Vagina (tissue), 2 donors: ENCODE results near the gene B3GNT3. TPM values are rescaled to one million over a fixed set of nuclear protein-coding genes. Genes with fewer than 3 reads are reported as not detected.

Experiments used
- DNase-seq, 2 donors: peaks; one replicate each; pipeline ENCODE4 v3.0.0-alpha.2; 2017; ENCODE audit errors: extremely low spot score in 2 of 2
- H3K27ac ChIP-seq: fragments of 200-600 bp; sonication (generic); one replicate; pipeline ENCODE4 v1.5.1; 2019
- H3K27me3 ChIP-seq: fragments of 200-600 bp; sonication (generic); one replicate; pipeline ENCODE4 v1.5.1; 2019
- H3K36me3 ChIP-seq, 2 donors: fragments of 200-600 bp; sonication (generic); one replicate each; pipeline ENCODE4 v1.5.1; 2017 to 2019
- H3K4me1 ChIP-seq: fragments of 200-600 bp; sonication (generic); one replicate; pipeline ENCODE4 v1.5.1; 2019
- H3K4me3 ChIP-seq, 2 donors: fragments of 200-600 bp; sonication (generic); 1 replicate in 1 of 2; 2 replicates in 1 of 2; pipeline ENCODE4 v1.5.1; 2016 to 2019
- H3K9me3 ChIP-seq: fragments of 200-600 bp; sonication (generic); one replicate; pipeline ENCODE4 v1.5.1; 2019
- POLR2A ChIP-seq, 2 donors: fragments of 450-650 bp; IDR thresholded peaks; one replicate each; pipeline ENCODE4 v1.6.1; 2017; ENCODE audit warnings: antibody characterized with exemption in 2 of 2, mild to moderate bottlenecking in 2 of 2, moderate library complexity in 2 of 2
- POLR2AphosphoS5 ChIP-seq, 2 donors: sonication (generic); formaldehyde crosslinking; IDR thresholded peaks; one replicate each; pipeline ENCODE4 v1.9.0; 2017; ENCODE audit warnings: antibody characterized with exemption in 2 of 2, mild to moderate bottlenecking in 2 of 2, low read depth in 1 of 2; ENCODE audit not compliant: insufficient read depth in 1 of 2
- intact Hi-C: fragments of 100-400 bp; cut with DNase I; formaldehyde crosslinking; loops from one replicate; pipeline ENCODE4 v1.15.1; 2023
- total RNA-seq: library from RNA; depleted of rRNA; stranded (reverse); fragments of >200 nt; gene quantifications from one replicate; pipeline ENCODE4 v1.2.3, GENCODE V29; 2016
- TF ChIP-seq, protein P1 (sequence below), 3 experiments: fragments of 450-650 bp in 2 of 3; fragments of 200-600 bp in 1 of 3; sonication (generic) in 1 of 3; IDR thresholded peaks; one replicate each; pipeline ENCODE4 v1.5.1; 2017 to 2019; ENCODE audit warnings: antibody characterized with exemption in 3 of 3, mild to moderate bottlenecking in 2 of 3, moderate library complexity in 2 of 3

The B3GNT3 gene
- total RNA-seq, 1 donor from 2014 or later: 1.5 TPM

DNA sequence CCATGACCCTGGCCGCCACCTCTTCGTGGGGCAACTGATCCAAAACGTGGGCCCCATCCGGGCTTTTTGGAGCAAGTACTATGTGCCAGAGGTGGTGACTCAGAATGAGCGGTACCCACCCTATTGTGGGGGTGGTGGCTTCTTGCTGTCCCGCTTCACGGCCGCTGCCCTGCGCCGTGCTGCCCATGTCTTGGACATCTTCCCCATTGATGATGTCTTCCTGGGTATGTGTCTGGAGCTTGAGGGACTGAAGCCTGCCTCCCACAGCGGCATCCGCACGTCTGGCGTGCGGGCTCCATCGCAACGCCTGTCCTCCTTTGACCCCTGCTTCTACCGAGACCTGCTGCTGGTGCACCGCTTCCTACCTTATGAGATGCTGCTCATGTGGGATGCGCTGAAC lies 16.7 kb downstream of the B3GNT3 start:
- no peaks in the 10 kb centered on the region for H3K4me1 ChIP-seq
- intact Hi-C loops: no loop called here
- no peak for DNase-seq
- no peaks in the 10 kb centered on the region for H3K36me3 ChIP-seq
- no peak for TF ChIP-seq POLR2A (IDR thresholded peaks at IDR 0.05)
- TF ChIP-seq POLR2AphosphoS5 (IDR thresholded peaks at IDR 0.05; ENCODE audit: insufficient read depth in 1 of 2, low read depth in 1 of 2): no peak
- TF ChIP-seq, protein P1, sequence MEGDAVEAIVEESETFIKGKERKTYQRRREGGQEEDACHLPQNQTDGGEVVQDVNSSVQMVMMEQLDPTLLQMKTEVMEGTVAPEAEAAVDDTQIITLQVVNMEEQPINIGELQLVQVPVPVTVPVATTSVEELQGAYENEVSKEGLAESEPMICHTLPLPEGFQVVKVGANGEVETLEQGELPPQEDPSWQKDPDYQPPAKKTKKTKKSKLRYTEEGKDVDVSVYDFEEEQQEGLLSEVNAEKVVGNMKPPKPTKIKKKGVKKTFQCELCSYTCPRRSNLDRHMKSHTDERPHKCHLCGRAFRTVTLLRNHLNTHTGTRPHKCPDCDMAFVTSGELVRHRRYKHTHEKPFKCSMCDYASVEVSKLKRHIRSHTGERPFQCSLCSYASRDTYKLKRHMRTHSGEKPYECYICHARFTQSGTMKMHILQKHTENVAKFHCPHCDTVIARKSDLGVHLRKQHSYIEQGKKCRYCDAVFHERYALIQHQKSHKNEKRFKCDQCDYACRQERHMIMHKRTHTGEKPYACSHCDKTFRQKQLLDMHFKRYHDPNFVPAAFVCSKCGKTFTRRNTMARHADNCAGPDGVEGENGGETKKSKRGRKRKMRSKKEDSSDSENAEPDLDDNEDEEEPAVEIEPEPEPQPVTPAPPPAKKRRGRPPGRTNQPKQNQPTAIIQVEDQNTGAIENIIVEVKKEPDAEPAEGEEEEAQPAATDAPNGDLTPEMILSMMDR (IDR thresholded peaks at IDR 0.05): no peak
- no peak overlapping the region for H3K27ac ChIP-seq
- H3K9me3 ChIP-seq: no peaks in the 10 kb centered on the region
- no peaks in the 10 kb centered on the region for H3K27me3 ChIP-seq
- no peak overlapping the region for H3K4me3 ChIP-seq

DNA sequence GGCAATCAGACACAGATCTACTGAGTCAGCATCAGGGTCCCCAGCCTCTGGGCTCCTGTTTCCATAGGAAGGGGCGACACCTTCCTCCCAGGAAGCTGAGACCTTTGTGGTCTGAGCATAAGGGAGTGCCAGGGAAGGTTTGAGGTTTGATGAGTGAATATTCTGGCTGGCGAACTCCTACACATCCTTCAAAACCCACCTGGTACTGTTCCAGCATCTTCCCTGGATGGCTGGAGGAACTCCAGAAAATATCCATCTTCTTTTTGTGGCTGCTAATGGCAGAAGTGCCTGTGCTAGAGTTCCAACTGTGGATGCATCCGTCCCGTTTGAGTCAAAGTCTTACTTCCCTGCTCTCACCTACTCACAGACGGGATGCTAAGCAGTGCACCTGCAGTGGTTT lies 17.2 kb downstream of the B3GNT3 start:
- Histone ChIP-seq H3K9me3 (no peaks in the 10 kb centered on the region), H3K27ac (no peak overlapping the region), H3K4me1 (no peaks in the 10 kb centered on the region), H3K36me3 (no peaks in the 10 kb centered on the region), H3K27me3 (no peaks in the 10 kb centered on the region), H3K4me3 (no peak overlapping the region)
- intact Hi-C loops: no loop called here
- DNase-seq: no peak
- no peak for TF ChIP-seq POLR2A (IDR thresholded peaks at IDR 0.05)
- TF ChIP-seq POLR2AphosphoS5 (IDR thresholded peaks at IDR 0.05; ENCODE audit: insufficient read depth in 1 of 2, low read depth in 1 of 2): no peak
- TF ChIP-seq, protein P1 (IDR thresholded peaks at IDR 0.05): no peak

DNA sequence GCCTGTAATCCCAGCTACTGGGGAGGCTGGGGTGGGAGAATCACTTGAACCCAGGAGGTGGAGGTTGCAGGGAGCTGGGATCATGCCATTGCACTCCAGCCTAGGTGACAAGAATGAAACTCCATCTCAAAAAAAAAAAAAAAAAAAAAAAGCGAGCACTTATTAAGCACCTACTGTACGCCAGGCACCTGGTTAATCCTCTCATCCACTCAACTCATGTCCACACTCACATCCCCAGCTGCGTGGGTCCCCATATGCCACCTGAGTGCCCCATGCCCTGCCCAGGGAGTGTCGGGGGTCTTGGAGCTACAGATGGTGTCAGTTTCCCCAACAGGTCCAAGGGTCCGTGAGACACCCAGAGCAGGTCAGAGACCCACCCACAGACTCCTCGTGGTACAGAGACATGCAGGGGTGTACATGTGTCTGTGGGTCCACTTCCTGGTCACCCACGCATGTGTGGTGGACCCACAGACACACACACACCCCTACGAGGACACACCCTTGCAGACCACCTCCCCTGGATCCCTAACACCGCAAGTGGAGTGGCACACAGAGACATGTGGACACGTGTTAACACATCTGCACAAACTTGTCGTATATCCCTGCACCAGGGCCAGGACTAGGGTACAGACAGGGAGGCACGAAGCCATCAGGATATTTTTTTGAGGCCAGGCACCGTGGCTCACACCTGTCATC lies 22.9 kb downstream of the B3GNT3 start:
- Histone ChIP-seq H3K27ac (no peak overlapping the region), H3K4me3 (no peak overlapping the region), H3K36me3 (no peaks in the 10 kb centered on the region), H3K9me3 (no peaks in the 10 kb centered on the region), H3K4me1 (no peaks in the 10 kb centered on the region), H3K27me3 (no peaks in the 10 kb centered on the region)
- no peak for TF ChIP-seq POLR2A (IDR thresholded peaks at IDR 0.05)
- TF ChIP-seq POLR2AphosphoS5 (IDR thresholded peaks at IDR 0.05; ENCODE audit: insufficient read depth in 1 of 2, low read depth in 1 of 2): no peak
- TF ChIP-seq, protein P1 (IDR thresholded peaks at IDR 0.05): no peak
- DNase-seq: no peak
- intact Hi-C loops: no loop called here

DNA sequence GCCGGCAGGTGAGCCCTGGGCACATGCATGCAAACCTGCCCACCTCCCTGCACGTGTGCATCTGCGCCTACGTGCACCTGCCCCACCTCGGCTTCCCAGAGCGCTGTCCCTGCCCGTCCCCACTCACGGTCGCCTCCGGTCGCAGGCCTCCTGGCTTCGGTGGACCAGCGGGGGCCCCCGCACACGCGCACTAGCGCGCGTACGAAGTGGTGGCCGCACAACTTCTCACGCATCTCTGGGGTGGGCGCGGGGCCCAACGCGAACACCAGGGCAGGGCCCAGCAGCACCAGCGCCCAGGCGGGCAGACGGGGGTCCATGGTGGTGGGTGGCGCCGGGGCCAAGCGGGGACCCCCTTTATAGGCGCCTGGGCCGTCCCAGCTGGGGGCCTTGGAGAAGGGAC lies 26.3 kb downstream of the B3GNT3 start, which contains the start of gene INSL3:
Gene INSL3, minus strand, starts transcription at position 330 of the 400 bp plus-strand sequence. Its CDS starts 13 bp downstream, at position 317.
- Histone ChIP-seq H3K27me3 (no peaks in the 10 kb centered on the region), H3K9me3 (no peaks in the 10 kb centered on the region), H3K4me1 (no peaks in the 10 kb centered on the region), H3K4me3 (no peak within 1 kb of the TSS), H3K36me3 (no peaks in the 10 kb centered on the region), H3K27ac (no peak within 1 kb of the TSS)
- intact Hi-C loops: no loop called here
- no peak for TF ChIP-seq POLR2AphosphoS5 (IDR thresholded peaks at IDR 0.05; ENCODE audit: insufficient read depth in 1 of 2, low read depth in 1 of 2)
- no peak for TF ChIP-seq POLR2A (IDR thresholded peaks at IDR 0.05)
- TF ChIP-seq, protein P1 (IDR thresholded peaks at IDR 0.05): no peak
- DNase-seq: no peak

DNA sequence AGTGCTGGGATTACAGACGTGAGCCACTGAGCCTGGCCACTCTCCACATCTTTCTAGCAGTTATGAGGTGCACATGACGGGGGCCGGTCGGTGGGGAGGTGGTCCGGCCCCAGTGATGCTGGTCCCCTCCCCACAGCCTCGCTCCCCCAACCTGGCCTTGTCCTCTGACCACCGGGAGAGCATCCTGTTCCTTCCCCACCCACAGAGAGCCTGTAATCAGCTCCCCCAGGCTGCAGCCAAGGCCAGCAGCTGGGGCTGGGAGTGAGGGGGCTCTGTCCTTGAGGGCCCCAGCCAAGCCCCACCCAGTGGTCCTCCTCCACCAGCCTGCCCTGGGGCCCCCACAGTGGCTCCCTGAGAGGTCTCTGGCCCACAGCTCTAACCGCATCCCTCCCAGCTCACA lies 29.4 kb downstream of the B3GNT3 start:
- Histone ChIP-seq H3K27me3 (no peaks in the 10 kb centered on the region), H3K9me3 (no peaks in the 10 kb centered on the region), H3K36me3 (no peaks in the 10 kb centered on the region), H3K4me3 (no peak overlapping the region), H3K27ac (no peak overlapping the region), H3K4me1 (no peaks in the 10 kb centered on the region)
- intact Hi-C loops: no loop called here
- TF ChIP-seq, protein P1 (IDR thresholded peaks at IDR 0.05): no peak
- TF ChIP-seq POLR2AphosphoS5 (IDR thresholded peaks at IDR 0.05; ENCODE audit: insufficient read depth in 1 of 2, low read depth in 1 of 2): no peak
- TF ChIP-seq POLR2A (IDR thresholded peaks at IDR 0.05): no peak
- no peak for DNase-seq
